H9 (cell line): ENCODE results near the gene DYNC2H1. TPM values are rescaled to one million over a fixed set of nuclear protein-coding genes. Genes with fewer than 3 reads are reported as not detected.

ENCODE experiments used
- DNase-seq: peaks from one replicate; pipeline ENCODE4 v3.0.0-alpha.2; 2017
- H2AFZ ChIP-seq: one replicate; pipeline ENCODE4 v1.6.1; 2013; ENCODE audit warnings: mild to moderate bottlenecking, low read length, control low read depth, moderate library complexity
- H2AK5ac ChIP-seq: 2 replicates; pipeline ENCODE4 v1.6.1; 2013; ENCODE audit warnings: low read length, control low read depth, mixed read lengths; ENCODE audit not compliant: insufficient read length
- H2BK120ac ChIP-seq: one replicate; pipeline ENCODE4 v1.6.1; 2013; ENCODE audit warnings: low read depth, mild to moderate bottlenecking, low read length, control low read depth, inconsistent platforms; ENCODE audit not compliant: poor library complexity, severe bottlenecking
- H2BK12ac ChIP-seq: 2 replicates; pipeline ENCODE4 v1.6.1; 2013; ENCODE audit warnings: low read length, control low read depth, mixed read lengths, low read depth; ENCODE audit not compliant: insufficient read length
- H2BK15ac ChIP-seq: 2 replicates; pipeline ENCODE4 v1.6.1; 2013; ENCODE audit warnings: low read depth, low read length, control low read depth
- H2BK20ac ChIP-seq: one replicate; pipeline ENCODE4 v1.6.1; 2013; ENCODE audit warnings: low read depth, mild to moderate bottlenecking, low read length, control low read depth, inconsistent platforms; ENCODE audit not compliant: poor library complexity, severe bottlenecking
- H2BK5ac ChIP-seq: 2 replicates; pipeline ENCODE4 v1.6.1; 2013; ENCODE audit warnings: low read length, control low read depth, mixed read lengths; ENCODE audit not compliant: insufficient read length
- H3K14ac ChIP-seq: 2 replicates; pipeline ENCODE4 v1.6.1; 2013; ENCODE audit warnings: low read length, control low read depth; ENCODE audit not compliant: insufficient read depth
- H3K18ac ChIP-seq: 2 replicates; pipeline ENCODE4 v1.6.1; 2013; ENCODE audit warnings: low read depth, mild to moderate bottlenecking, mixed read lengths, low read length, control low read depth; ENCODE audit not compliant: insufficient read length
- H3K23ac ChIP-seq: 2 replicates; pipeline ENCODE4 v1.6.1; 2013; ENCODE audit warnings: low read length, control low read depth, mixed read lengths, low read depth; ENCODE audit not compliant: insufficient read length
- H3K23me2 ChIP-seq: 2 replicates; pipeline ENCODE4 v1.6.1; 2013; ENCODE audit warnings: low read depth, mild to moderate bottlenecking, mixed read lengths, low read length, control low read depth; ENCODE audit not compliant: insufficient read length, poor library complexity, severe bottlenecking
- H3K27ac ChIP-seq: 2 replicates; pipeline ENCODE4 v1.5.1; 2013; ENCODE audit warnings: low read length, control low read depth, mixed read lengths, low read depth; ENCODE audit not compliant: insufficient read length
- H3K27me3 ChIP-seq: 2 replicates; pipeline ENCODE4 v1.6.1; 2013; ENCODE audit warnings: low read length, control low read depth, inconsistent platforms; ENCODE audit not compliant: insufficient read depth
- H3K4ac ChIP-seq: 2 replicates; pipeline ENCODE4 v1.6.1; 2013; ENCODE audit warnings: low read depth, mild to moderate bottlenecking, control low read depth, inconsistent platforms, low read length, moderate library complexity
- H3K4me1 ChIP-seq: 2 replicates; pipeline ENCODE4 v1.6.1; 2013; ENCODE audit warnings: low read length, control low read depth, inconsistent platforms; ENCODE audit not compliant: insufficient read depth
- H3K4me2 ChIP-seq: 2 replicates; pipeline ENCODE4 v1.6.1; 2013; ENCODE audit warnings: low read length, control low read depth, mixed read lengths; ENCODE audit not compliant: insufficient read length, insufficient read depth
- H3K56ac ChIP-seq: 2 replicates; pipeline ENCODE4 v1.6.1; 2013; ENCODE audit warnings: low read depth, mild to moderate bottlenecking, mixed read lengths, low read length, control low read depth; ENCODE audit not compliant: insufficient read length
- H3K79me1 ChIP-seq: 2 replicates; pipeline ENCODE4 v1.6.1; 2013; ENCODE audit warnings: low read depth, mild to moderate bottlenecking, moderate library complexity, low read length, control low read depth, inconsistent platforms; ENCODE audit not compliant: insufficient read depth, poor library complexity, severe bottlenecking
- H3K79me2 ChIP-seq: 2 replicates; pipeline ENCODE4 v1.6.1; 2013; ENCODE audit warnings: low read length, control low read depth, inconsistent platforms; ENCODE audit not compliant: insufficient read depth
- H3K9ac ChIP-seq: 2 replicates; pipeline ENCODE4 v1.6.1; 2013; ENCODE audit warnings: low read length, control low read depth, mixed read lengths; ENCODE audit not compliant: insufficient read length; ENCODE audit errors: extremely low read depth
- H3K9me3 ChIP-seq: one replicate; pipeline ENCODE4 v1.6.1; 2013; ENCODE audit warnings: low read depth, low read length, inconsistent platforms; ENCODE audit not compliant: control insufficient read depth
- H3T11ph ChIP-seq: one replicate; pipeline ENCODE4 v1.6.1; 2013; ENCODE audit warnings: mild to moderate bottlenecking, low read length, control low read depth, inconsistent platforms
- H4K20me1 ChIP-seq: one replicate; pipeline ENCODE4 v1.6.1; 2013; ENCODE audit not compliant: control insufficient read depth, insufficient read length, insufficient read depth
- H4K5ac ChIP-seq: 2 replicates; pipeline ENCODE4 v1.6.1; 2013; ENCODE audit warnings: low read depth, mild to moderate bottlenecking, mixed read lengths, low read length, control low read depth; ENCODE audit not compliant: insufficient read length
- H4K8ac ChIP-seq: replicated peaks from 2 replicates; pipeline ENCODE4 v1.6.1; 2013; ENCODE audit warnings: low read length, control low read depth, mixed read lengths, low read depth; ENCODE audit not compliant: insufficient read length
- H4K91ac ChIP-seq: 2 replicates; pipeline ENCODE4 v1.6.1; 2013; ENCODE audit warnings: low read depth, mild to moderate bottlenecking, moderate library complexity, mixed read lengths, low read length, control low read depth; ENCODE audit not compliant: insufficient read length
- H3K27ac Mint-ChIP-seq, 3 experiments: 2 replicates in 2 of 3; 3 replicates in 1 of 3; pipeline ENCODE4 v1.8.0; 2020 to 2021; ENCODE audit warnings: mixed read lengths in 3 of 3, mild to moderate bottlenecking in 1 of 3, moderate library complexity in 1 of 3
- H3K27me3 Mint-ChIP-seq: 2 replicates; pipeline ENCODE4 v1.8.0; 2021; ENCODE audit warnings: low read depth, mild to moderate bottlenecking, moderate library complexity, mixed read lengths
- H3K36me3 Mint-ChIP-seq, 3 experiments: 2 replicates in 2 of 3; 3 replicates in 1 of 3; pipeline ENCODE4 v1.8.0; 2020 to 2021; ENCODE audit warnings: low read depth in 3 of 3, mixed read lengths in 3 of 3; ENCODE audit not compliant: insufficient read depth in 1 of 3
- H3K4me1 Mint-ChIP-seq, 2 experiments: 2 replicates each; pipeline ENCODE4 v1.8.0; 2020; ENCODE audit warnings: mixed read lengths in 2 of 2
- H3K4me3 Mint-ChIP-seq, 2 experiments: 2 replicates in 1 of 2; 3 replicates in 1 of 2; pipeline ENCODE4 v1.8.0; 2020 to 2021; ENCODE audit warnings: mild to moderate bottlenecking in 2 of 2, mixed read lengths in 2 of 2, moderate library complexity in 1 of 2
- H3K9me3 Mint-ChIP-seq, 2 experiments: 2 replicates in 1 of 2; 3 replicates in 1 of 2; pipeline ENCODE4 v1.8.0; 2020; ENCODE audit warnings: mild to moderate bottlenecking in 2 of 2, mixed read lengths in 2 of 2, moderate library complexity in 1 of 2
- WGBS: extraction: QIAGEN DNeasy Blood & Tissue Kit; methylation state at CpG from one replicate; pipeline ENCODE4 v1.1.7; 2013; ENCODE audit warnings: missing lambda C conversion rate, low lambda C conversion rate, mixed read lengths; ENCODE audit not compliant: insufficient read length; ENCODE audit errors: extremely low coverage; 5-methylcytosine and 5-hydroxymethylcytosine counted together
- total RNA-seq: library from RNA; stranded (reverse); gene quantifications from 2 replicates; pipeline ENCODE4 v1.2.1, GENCODE V29; 2021
- TF ChIP-seq, protein P1 (sequence below): fragments of 200-600 bp; sonication (generic); conservative IDR thresholded peaks from 3 replicates; pipeline ENCODE4 v1.8.0; 2021; ENCODE audit warnings: antibody characterized with exemption, mild to moderate bottlenecking

DYNC2H1 gene
- total RNA-seq, 1 experiment from 2014 or later: 13.2 TPM

DNA sequence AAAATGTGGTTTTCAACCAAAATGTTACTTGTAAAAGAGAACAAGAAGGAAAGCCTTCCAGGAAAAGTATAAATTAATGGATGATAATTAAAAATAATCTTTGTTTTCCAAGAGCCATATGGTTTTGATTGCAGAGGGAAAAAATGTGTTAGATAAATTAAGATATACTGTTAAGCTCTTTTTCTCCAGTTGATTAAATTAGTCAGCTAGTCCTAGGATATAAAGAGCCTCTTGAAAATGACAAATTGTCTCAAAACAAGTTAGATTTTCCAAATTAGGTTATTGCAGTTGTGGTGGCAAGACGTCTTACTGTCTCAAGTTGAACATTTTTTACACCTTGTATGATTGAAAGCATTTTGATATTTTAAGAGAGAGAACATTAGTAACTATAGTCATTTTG, 110.9 kb downstream of the DYNC2H1 start:
- Histone ChIP-seq H2BK20ac (no peak overlapping the region), H3K4me2 (no peak overlapping the region), H3K56ac (no peak overlapping the region), H3K27me3 (no peaks in the 10 kb centered on the region), H2BK12ac (no peak overlapping the region), H2AK5ac (no peak overlapping the region), H4K5ac (no peak overlapping the region), H2AFZ (no peak overlapping the region), H2BK15ac (no peak overlapping the region), H3K9ac (no peak overlapping the region), H4K91ac (no peak overlapping the region), H4K20me1 (no peaks in the 10 kb centered on the region), H2BK120ac (no peak overlapping the region), H3K9me3 (no peaks in the 10 kb centered on the region), H3K4me1 (no peaks in the 10 kb centered on the region), H3T11ph (no peak overlapping the region), H3K18ac (no peak overlapping the region), H3K23me2 (no peaks in the 10 kb centered on the region), H3K27ac (no peak overlapping the region), H4K8ac (no peak overlapping the region), H3K79me2 (no peaks in the 10 kb centered on the region), H3K14ac (no peak overlapping the region), H3K79me1 (no peaks in the 10 kb centered on the region), H3K23ac (no peak overlapping the region), H2BK5ac (no peak overlapping the region), H3K4ac (no peak overlapping the region)
- TF ChIP-seq, protein P1, sequence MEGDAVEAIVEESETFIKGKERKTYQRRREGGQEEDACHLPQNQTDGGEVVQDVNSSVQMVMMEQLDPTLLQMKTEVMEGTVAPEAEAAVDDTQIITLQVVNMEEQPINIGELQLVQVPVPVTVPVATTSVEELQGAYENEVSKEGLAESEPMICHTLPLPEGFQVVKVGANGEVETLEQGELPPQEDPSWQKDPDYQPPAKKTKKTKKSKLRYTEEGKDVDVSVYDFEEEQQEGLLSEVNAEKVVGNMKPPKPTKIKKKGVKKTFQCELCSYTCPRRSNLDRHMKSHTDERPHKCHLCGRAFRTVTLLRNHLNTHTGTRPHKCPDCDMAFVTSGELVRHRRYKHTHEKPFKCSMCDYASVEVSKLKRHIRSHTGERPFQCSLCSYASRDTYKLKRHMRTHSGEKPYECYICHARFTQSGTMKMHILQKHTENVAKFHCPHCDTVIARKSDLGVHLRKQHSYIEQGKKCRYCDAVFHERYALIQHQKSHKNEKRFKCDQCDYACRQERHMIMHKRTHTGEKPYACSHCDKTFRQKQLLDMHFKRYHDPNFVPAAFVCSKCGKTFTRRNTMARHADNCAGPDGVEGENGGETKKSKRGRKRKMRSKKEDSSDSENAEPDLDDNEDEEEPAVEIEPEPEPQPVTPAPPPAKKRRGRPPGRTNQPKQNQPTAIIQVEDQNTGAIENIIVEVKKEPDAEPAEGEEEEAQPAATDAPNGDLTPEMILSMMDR: no peak
- DNase-seq: no peak
- Mint-ChIP-seq H3K27me3 (no peaks in the 10 kb centered on the region), H3K9me3 (no peaks in the 10 kb centered on the region), H3K36me3 (peaks cover 6 to 7% (median 6%) of the 10 kb centered on the region in 3 experiments; a peak in 4 of 7 replicates), H3K4me3 (no peak overlapping the region), H3K27ac (no peak overlapping the region), H3K4me1 (no peaks in the 10 kb centered on the region)
- WGBS: no CpG with 5 or more reads among the region's 1 CpG
